H9 (cell line): ENCODE results near the gene POLN. TPM values are rescaled to one million over a fixed set of nuclear protein-coding genes. Genes with fewer than 3 reads are reported as not detected.

ENCODE experiments used
- DNase-seq: peaks from one replicate; pipeline ENCODE4 v3.0.0-alpha.2; 2017
- H2AFZ ChIP-seq: one replicate; pipeline ENCODE4 v1.6.1; 2013; ENCODE audit warnings: mild to moderate bottlenecking, low read length, control low read depth, moderate library complexity
- H2AK5ac ChIP-seq: 2 replicates; pipeline ENCODE4 v1.6.1; 2013; ENCODE audit warnings: low read length, control low read depth, mixed read lengths; ENCODE audit not compliant: insufficient read length
- H2BK120ac ChIP-seq: one replicate; pipeline ENCODE4 v1.6.1; 2013; ENCODE audit warnings: low read depth, mild to moderate bottlenecking, low read length, control low read depth, inconsistent platforms; ENCODE audit not compliant: poor library complexity, severe bottlenecking
- H2BK12ac ChIP-seq: 2 replicates; pipeline ENCODE4 v1.6.1; 2013; ENCODE audit warnings: low read length, control low read depth, mixed read lengths, low read depth; ENCODE audit not compliant: insufficient read length
- H2BK15ac ChIP-seq: 2 replicates; pipeline ENCODE4 v1.6.1; 2013; ENCODE audit warnings: low read depth, low read length, control low read depth
- H2BK20ac ChIP-seq: one replicate; pipeline ENCODE4 v1.6.1; 2013; ENCODE audit warnings: low read depth, mild to moderate bottlenecking, low read length, control low read depth, inconsistent platforms; ENCODE audit not compliant: poor library complexity, severe bottlenecking
- H2BK5ac ChIP-seq: 2 replicates; pipeline ENCODE4 v1.6.1; 2013; ENCODE audit warnings: low read length, control low read depth, mixed read lengths; ENCODE audit not compliant: insufficient read length
- H3K14ac ChIP-seq: 2 replicates; pipeline ENCODE4 v1.6.1; 2013; ENCODE audit warnings: low read length, control low read depth; ENCODE audit not compliant: insufficient read depth
- H3K18ac ChIP-seq: 2 replicates; pipeline ENCODE4 v1.6.1; 2013; ENCODE audit warnings: low read depth, mild to moderate bottlenecking, mixed read lengths, low read length, control low read depth; ENCODE audit not compliant: insufficient read length
- H3K23ac ChIP-seq: 2 replicates; pipeline ENCODE4 v1.6.1; 2013; ENCODE audit warnings: low read length, control low read depth, mixed read lengths, low read depth; ENCODE audit not compliant: insufficient read length
- H3K23me2 ChIP-seq: 2 replicates; pipeline ENCODE4 v1.6.1; 2013; ENCODE audit warnings: low read depth, mild to moderate bottlenecking, mixed read lengths, low read length, control low read depth; ENCODE audit not compliant: insufficient read length, poor library complexity, severe bottlenecking
- H3K27ac ChIP-seq: 2 replicates; pipeline ENCODE4 v1.5.1; 2013; ENCODE audit warnings: low read length, control low read depth, mixed read lengths, low read depth; ENCODE audit not compliant: insufficient read length
- H3K27me3 ChIP-seq: 2 replicates; pipeline ENCODE4 v1.6.1; 2013; ENCODE audit warnings: low read length, control low read depth, inconsistent platforms; ENCODE audit not compliant: insufficient read depth
- H3K4ac ChIP-seq: 2 replicates; pipeline ENCODE4 v1.6.1; 2013; ENCODE audit warnings: low read depth, mild to moderate bottlenecking, control low read depth, inconsistent platforms, low read length, moderate library complexity
- H3K4me1 ChIP-seq: 2 replicates; pipeline ENCODE4 v1.6.1; 2013; ENCODE audit warnings: low read length, control low read depth, inconsistent platforms; ENCODE audit not compliant: insufficient read depth
- H3K4me2 ChIP-seq: 2 replicates; pipeline ENCODE4 v1.6.1; 2013; ENCODE audit warnings: low read length, control low read depth, mixed read lengths; ENCODE audit not compliant: insufficient read length, insufficient read depth
- H3K56ac ChIP-seq: 2 replicates; pipeline ENCODE4 v1.6.1; 2013; ENCODE audit warnings: low read depth, mild to moderate bottlenecking, mixed read lengths, low read length, control low read depth; ENCODE audit not compliant: insufficient read length
- H3K79me1 ChIP-seq: 2 replicates; pipeline ENCODE4 v1.6.1; 2013; ENCODE audit warnings: low read depth, mild to moderate bottlenecking, moderate library complexity, low read length, control low read depth, inconsistent platforms; ENCODE audit not compliant: insufficient read depth, poor library complexity, severe bottlenecking
- H3K79me2 ChIP-seq: 2 replicates; pipeline ENCODE4 v1.6.1; 2013; ENCODE audit warnings: low read length, control low read depth, inconsistent platforms; ENCODE audit not compliant: insufficient read depth
- H3K9ac ChIP-seq: 2 replicates; pipeline ENCODE4 v1.6.1; 2013; ENCODE audit warnings: low read length, control low read depth, mixed read lengths; ENCODE audit not compliant: insufficient read length; ENCODE audit errors: extremely low read depth
- H3K9me3 ChIP-seq: one replicate; pipeline ENCODE4 v1.6.1; 2013; ENCODE audit warnings: low read depth, low read length, inconsistent platforms; ENCODE audit not compliant: control insufficient read depth
- H3T11ph ChIP-seq: one replicate; pipeline ENCODE4 v1.6.1; 2013; ENCODE audit warnings: mild to moderate bottlenecking, low read length, control low read depth, inconsistent platforms
- H4K20me1 ChIP-seq: one replicate; pipeline ENCODE4 v1.6.1; 2013; ENCODE audit not compliant: control insufficient read depth, insufficient read length, insufficient read depth
- H4K5ac ChIP-seq: 2 replicates; pipeline ENCODE4 v1.6.1; 2013; ENCODE audit warnings: low read depth, mild to moderate bottlenecking, mixed read lengths, low read length, control low read depth; ENCODE audit not compliant: insufficient read length
- H4K8ac ChIP-seq: replicated peaks from 2 replicates; pipeline ENCODE4 v1.6.1; 2013; ENCODE audit warnings: low read length, control low read depth, mixed read lengths, low read depth; ENCODE audit not compliant: insufficient read length
- H4K91ac ChIP-seq: 2 replicates; pipeline ENCODE4 v1.6.1; 2013; ENCODE audit warnings: low read depth, mild to moderate bottlenecking, moderate library complexity, mixed read lengths, low read length, control low read depth; ENCODE audit not compliant: insufficient read length
- H3K27ac Mint-ChIP-seq, 3 experiments: 2 replicates in 2 of 3; 3 replicates in 1 of 3; pipeline ENCODE4 v1.8.0; 2020 to 2021; ENCODE audit warnings: mixed read lengths in 3 of 3, mild to moderate bottlenecking in 1 of 3, moderate library complexity in 1 of 3
- H3K27me3 Mint-ChIP-seq: 2 replicates; pipeline ENCODE4 v1.8.0; 2021; ENCODE audit warnings: low read depth, mild to moderate bottlenecking, moderate library complexity, mixed read lengths
- H3K36me3 Mint-ChIP-seq, 3 experiments: 2 replicates in 2 of 3; 3 replicates in 1 of 3; pipeline ENCODE4 v1.8.0; 2020 to 2021; ENCODE audit warnings: low read depth in 3 of 3, mixed read lengths in 3 of 3; ENCODE audit not compliant: insufficient read depth in 1 of 3
- H3K4me1 Mint-ChIP-seq, 2 experiments: 2 replicates each; pipeline ENCODE4 v1.8.0; 2020; ENCODE audit warnings: mixed read lengths in 2 of 2
- H3K4me3 Mint-ChIP-seq, 2 experiments: 2 replicates in 1 of 2; 3 replicates in 1 of 2; pipeline ENCODE4 v1.8.0; 2020 to 2021; ENCODE audit warnings: mild to moderate bottlenecking in 2 of 2, mixed read lengths in 2 of 2, moderate library complexity in 1 of 2
- H3K9me3 Mint-ChIP-seq, 2 experiments: 2 replicates in 1 of 2; 3 replicates in 1 of 2; pipeline ENCODE4 v1.8.0; 2020; ENCODE audit warnings: mild to moderate bottlenecking in 2 of 2, mixed read lengths in 2 of 2, moderate library complexity in 1 of 2
- WGBS: extraction: QIAGEN DNeasy Blood & Tissue Kit; methylation state at CpG from one replicate; pipeline ENCODE4 v1.1.7; 2013; ENCODE audit warnings: missing lambda C conversion rate, low lambda C conversion rate, mixed read lengths; ENCODE audit not compliant: insufficient read length; ENCODE audit errors: extremely low coverage; 5-methylcytosine and 5-hydroxymethylcytosine counted together
- total RNA-seq: library from RNA; stranded (reverse); gene quantifications from 2 replicates; pipeline ENCODE4 v1.2.1, GENCODE V29; 2021
- TF ChIP-seq, protein P1 (sequence below): fragments of 200-600 bp; sonication (generic); conservative IDR thresholded peaks from 3 replicates; pipeline ENCODE4 v1.8.0; 2021; ENCODE audit warnings: antibody characterized with exemption, mild to moderate bottlenecking

The POLN gene
- total RNA-seq, 1 experiment from 2014 or later = 0.74 TPM

DNA sequence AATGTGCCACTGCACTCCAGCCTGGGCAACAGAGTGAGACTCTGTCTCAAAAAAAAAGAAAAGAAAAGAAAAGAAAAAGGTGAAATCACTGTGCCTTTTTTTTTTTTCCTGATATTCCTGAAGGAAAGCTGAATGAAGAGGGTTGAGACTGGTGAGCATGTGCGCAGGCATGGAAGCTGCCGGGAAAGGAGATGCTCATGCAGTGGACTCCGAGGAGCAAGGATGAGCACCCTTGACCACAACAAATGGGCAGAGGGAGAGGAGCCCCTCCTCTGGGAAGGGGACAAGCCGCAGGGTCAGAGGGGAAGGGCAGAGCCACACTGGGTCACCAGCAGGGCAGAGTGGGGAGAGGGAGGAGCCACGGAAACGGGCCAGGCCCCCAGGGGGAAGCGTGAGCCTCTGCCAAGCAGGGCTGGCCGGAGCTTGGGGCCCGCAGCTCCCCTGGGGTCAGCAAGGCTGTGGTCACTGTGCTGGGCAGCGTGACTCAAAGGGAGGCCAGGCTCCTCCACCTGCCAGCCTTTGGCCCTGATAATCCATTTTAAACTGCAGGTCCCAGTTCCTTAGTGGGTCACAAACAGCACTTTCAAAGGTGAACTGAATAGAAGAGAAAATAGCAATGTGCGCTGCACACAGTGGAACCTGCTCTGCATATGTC lies 102.9 kb downstream of the POLN start:
- Histone ChIP-seq H3K27ac (no peak overlapping the region), H2BK5ac (no peak overlapping the region), H3K9ac (no peak overlapping the region), H3K4me1 (no peaks in the 10 kb centered on the region), H3K79me1 (no peaks in the 10 kb centered on the region), H3K27me3 (peaks cover 28% of the 10 kb centered on the region; the same call in 1 of the 2 replicates), H3K18ac (no peak overlapping the region), H2BK12ac (no peak overlapping the region), H3K14ac (no peak overlapping the region), H2BK120ac (no peak overlapping the region), H3K23ac (no peak overlapping the region), H4K8ac (no peak overlapping the region), H3K79me2 (no peaks in the 10 kb centered on the region), H3K9me3 (no peaks in the 10 kb centered on the region), H4K91ac (no peak overlapping the region), H3K4ac (no peak overlapping the region), H4K5ac (no peak overlapping the region), H2AK5ac (no peak overlapping the region), H2AFZ (no peak overlapping the region), H4K20me1 (no peaks in the 10 kb centered on the region), H3K23me2 (peaks cover 2% of the 10 kb centered on the region), H3K4me2 (no peak overlapping the region), H3K56ac (no peak overlapping the region), H3T11ph (no peak overlapping the region), H2BK20ac (no peak overlapping the region), H2BK15ac (no peak overlapping the region)
- Mint-ChIP-seq H3K27me3 (peaks cover 95% of the 10 kb centered on the region), H3K27ac (no peak overlapping the region), H3K4me3 (no peak overlapping the region), H3K9me3 (peaks cover 0 to 2% of the 10 kb centered on the region in 2 experiments; a peak in 2 of 5 replicates), H3K4me1 (peaks cover 11% of the 10 kb centered on the region in 2 experiments), H3K36me3 (no peaks in the 10 kb centered on the region)
- WGBS = no CpG with 5 or more reads among the region's 11 CpGs
- no peak for DNase-seq
- TF ChIP-seq, protein P1, sequence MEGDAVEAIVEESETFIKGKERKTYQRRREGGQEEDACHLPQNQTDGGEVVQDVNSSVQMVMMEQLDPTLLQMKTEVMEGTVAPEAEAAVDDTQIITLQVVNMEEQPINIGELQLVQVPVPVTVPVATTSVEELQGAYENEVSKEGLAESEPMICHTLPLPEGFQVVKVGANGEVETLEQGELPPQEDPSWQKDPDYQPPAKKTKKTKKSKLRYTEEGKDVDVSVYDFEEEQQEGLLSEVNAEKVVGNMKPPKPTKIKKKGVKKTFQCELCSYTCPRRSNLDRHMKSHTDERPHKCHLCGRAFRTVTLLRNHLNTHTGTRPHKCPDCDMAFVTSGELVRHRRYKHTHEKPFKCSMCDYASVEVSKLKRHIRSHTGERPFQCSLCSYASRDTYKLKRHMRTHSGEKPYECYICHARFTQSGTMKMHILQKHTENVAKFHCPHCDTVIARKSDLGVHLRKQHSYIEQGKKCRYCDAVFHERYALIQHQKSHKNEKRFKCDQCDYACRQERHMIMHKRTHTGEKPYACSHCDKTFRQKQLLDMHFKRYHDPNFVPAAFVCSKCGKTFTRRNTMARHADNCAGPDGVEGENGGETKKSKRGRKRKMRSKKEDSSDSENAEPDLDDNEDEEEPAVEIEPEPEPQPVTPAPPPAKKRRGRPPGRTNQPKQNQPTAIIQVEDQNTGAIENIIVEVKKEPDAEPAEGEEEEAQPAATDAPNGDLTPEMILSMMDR = no peak
